Measurements from ENCODE around the gene MDGA2.

MDGA2 gene

GRCh38 chr14:47270715-47271114, 404.7 kb downstream of the MDGA2 start:
- Histone ChIP-seq H4K20me1 (ENCODE audit: insufficient read depth) (no peaks in the 10 kb centered on the region), H3K36me3 (ENCODE audit: insufficient read depth) (no peaks in the 10 kb centered on the region), H3K27me3 (ENCODE audit: insufficient read depth, low read depth) (no peaks in the 10 kb centered on the region), H3K79me2 (ENCODE audit: insufficient read depth, low read depth) (no peaks in the 10 kb centered on the region), H3K9ac (no peak overlapping the region), H3K4me3 (IDR thresholded peaks at IDR 0.05; ENCODE audit: insufficient read depth, low read depth, low read length) (no peak overlapping the region), H3K4me1 (ENCODE audit: low read depth, poor library complexity, severe bottlenecking) (no peaks in the 10 kb centered on the region), H2AFZ (ENCODE audit: low read depth) (no peak overlapping the region), H3K4me2 (no peak overlapping the region), H3K27ac (no peak overlapping the region)
- TF ChIP-seq CTCF (conservative IDR thresholded peaks at IDR 0.05; ENCODE audit: low read depth, low read length) = no peak

GRCh38 chr14:47269756-47270492, 405.5 kb downstream of the MDGA2 start:
- no peaks in the 10 kb centered on the region for H3K36me3 ChIP-seq (ENCODE audit: insufficient read depth)
- H3K4me2 ChIP-seq = no peak overlapping the region
- H4K20me1 ChIP-seq (ENCODE audit: insufficient read depth) = no peaks in the 10 kb centered on the region
- no peak overlapping the region for H3K27ac ChIP-seq
- no peak overlapping the region for H2AFZ ChIP-seq (ENCODE audit: low read depth)
- no peaks in the 10 kb centered on the region for H3K79me2 ChIP-seq (ENCODE audit: insufficient read depth, low read depth)
- no peak overlapping the region for H3K4me3 ChIP-seq (IDR thresholded peaks at IDR 0.05; ENCODE audit: insufficient read depth, low read depth, low read length)
- H3K9ac ChIP-seq = no peak overlapping the region
- H3K4me1 ChIP-seq (ENCODE audit: low read depth, poor library complexity, severe bottlenecking) = no peaks in the 10 kb centered on the region
- TF ChIP-seq CTCF (conservative IDR thresholded peaks at IDR 0.05; ENCODE audit: low read depth, low read length) = no peak
- no peaks in the 10 kb centered on the region for H3K27me3 ChIP-seq (ENCODE audit: insufficient read depth, low read depth)

GRCh38 chr14:47264842-47265241, 410.6 kb downstream of the MDGA2 start:
- Histone ChIP-seq H3K9ac (no peak overlapping the region), H3K4me1 (ENCODE audit: low read depth, poor library complexity, severe bottlenecking) (no peaks in the 10 kb centered on the region), H3K4me2 (no peak overlapping the region), H3K36me3 (ENCODE audit: insufficient read depth) (no peaks in the 10 kb centered on the region), H4K20me1 (ENCODE audit: insufficient read depth) (no peaks in the 10 kb centered on the region), H3K4me3 (IDR thresholded peaks at IDR 0.05; ENCODE audit: insufficient read depth, low read depth, low read length) (no peak overlapping the region), H3K27ac (no peak overlapping the region), H3K27me3 (ENCODE audit: insufficient read depth, low read depth) (no peaks in the 10 kb centered on the region), H3K79me2 (ENCODE audit: insufficient read depth, low read depth) (no peaks in the 10 kb centered on the region), H2AFZ (ENCODE audit: low read depth) (no peak overlapping the region)
- TF ChIP-seq CTCF (conservative IDR thresholded peaks at IDR 0.05; ENCODE audit: low read depth, low read length) = no peak

GRCh38 chr14:47262801-47263200, 412.6 kb downstream of the MDGA2 start:
- Histone ChIP-seq H3K4me2 (no peak overlapping the region), H3K27ac (no peak overlapping the region), H3K9ac (no peak overlapping the region), H3K36me3 (ENCODE audit: insufficient read depth) (no peaks in the 10 kb centered on the region), H3K27me3 (ENCODE audit: insufficient read depth, low read depth) (no peaks in the 10 kb centered on the region), H3K79me2 (ENCODE audit: insufficient read depth, low read depth) (no peaks in the 10 kb centered on the region), H3K4me1 (ENCODE audit: low read depth, poor library complexity, severe bottlenecking) (no peaks in the 10 kb centered on the region), H3K4me3 (IDR thresholded peaks at IDR 0.05; ENCODE audit: insufficient read depth, low read depth, low read length) (no peak overlapping the region), H4K20me1 (ENCODE audit: insufficient read depth) (no peaks in the 10 kb centered on the region), H2AFZ (ENCODE audit: low read depth) (no peak overlapping the region)
- no peak for TF ChIP-seq CTCF (conservative IDR thresholded peaks at IDR 0.05; ENCODE audit: low read depth, low read length)

All from KMS-11 (cell line).